Measurements from ENCODE around the gene ME3. TPM values are rescaled to one million over a fixed set of nuclear protein-coding genes. Genes with fewer than 3 reads are reported as not detected.

Gene ME3
- total and polyA plus RNA-seq, 2 experiments from 2014 or later: 7.5 to 10.9 TPM

DNA sequence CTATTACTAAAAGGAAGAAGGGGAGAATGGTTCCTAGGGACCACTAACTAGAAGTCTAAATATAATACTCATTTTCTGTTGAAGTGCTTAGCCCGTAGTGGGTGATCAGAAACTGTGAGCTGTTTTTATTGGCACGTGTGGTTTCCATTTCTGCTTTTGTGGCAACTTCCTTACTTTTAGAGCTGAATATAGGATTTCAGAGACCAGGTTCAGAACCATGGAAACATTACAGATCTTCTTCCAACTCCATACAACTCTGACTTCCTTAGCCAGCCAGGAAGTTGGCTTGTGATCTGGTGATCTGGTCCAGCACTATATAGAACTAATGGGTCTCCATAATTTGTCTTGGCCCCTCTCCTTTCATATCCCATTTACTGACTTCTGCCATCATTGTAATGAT, 2.6 kb upstream of the ME3 start:
- in situ Hi-C loops (cut with MboI): no loop called here
- H3K4me2 ChIP-seq (ENCODE audit: unreplicated experiment): no peak overlapping the region
- no peak overlapping the region for H2AFZ ChIP-seq
- no peak overlapping the region for H3K9ac ChIP-seq
- H3K36me3 ChIP-seq (ENCODE audit: low read depth): no peaks in the 10 kb centered on the region
- H3K27me3 ChIP-seq (replicated peaks; ENCODE audit: insufficient read depth): no peaks in the 10 kb centered on the region
- H3F3A ChIP-seq (ENCODE audit: insufficient read depth): no peaks in the 10 kb centered on the region; the same call in 1 of the 2 replicates
- WGBS, 2 experiments (ENCODE audit: low coverage in 1 of 2, low lambda C conversion rate in 2 of 2, missing lambda C conversion rate in 2 of 2): 84 to 85% methylated on average over 2 of the region's 2 CpGs
- H3K79me2 ChIP-seq (ENCODE audit: insufficient read depth): no peaks in the 10 kb centered on the region
- H3K27ac ChIP-seq: no peak overlapping the region
- H3K4me1 ChIP-seq (ENCODE audit: insufficient read depth): peaks cover 11% of the 10 kb centered on the region; the same call in 1 of the 2 replicates
- DNase-seq: no peak
- H3K9me2 ChIP-seq (ENCODE audit: insufficient read depth): no peaks in the 10 kb centered on the region
- TF ChIP-seq EZH2phosphoT487 (IDR thresholded peaks at IDR 0.05; ENCODE audit: insufficient read depth, low read depth): no peak
- no peak for TF ChIP-seq EZH2 (IDR thresholded peaks at IDR 0.05; ENCODE audit: insufficient read depth, poor library complexity, severe bottlenecking)
- no peaks in the 10 kb centered on the region for H4K20me1 ChIP-seq (ENCODE audit: insufficient read depth)
- no peaks in the 10 kb centered on the region for H3K9me3 ChIP-seq (ENCODE audit: low read depth)
- H3K4me3 ChIP-seq: no peak overlapping the region

DNA sequence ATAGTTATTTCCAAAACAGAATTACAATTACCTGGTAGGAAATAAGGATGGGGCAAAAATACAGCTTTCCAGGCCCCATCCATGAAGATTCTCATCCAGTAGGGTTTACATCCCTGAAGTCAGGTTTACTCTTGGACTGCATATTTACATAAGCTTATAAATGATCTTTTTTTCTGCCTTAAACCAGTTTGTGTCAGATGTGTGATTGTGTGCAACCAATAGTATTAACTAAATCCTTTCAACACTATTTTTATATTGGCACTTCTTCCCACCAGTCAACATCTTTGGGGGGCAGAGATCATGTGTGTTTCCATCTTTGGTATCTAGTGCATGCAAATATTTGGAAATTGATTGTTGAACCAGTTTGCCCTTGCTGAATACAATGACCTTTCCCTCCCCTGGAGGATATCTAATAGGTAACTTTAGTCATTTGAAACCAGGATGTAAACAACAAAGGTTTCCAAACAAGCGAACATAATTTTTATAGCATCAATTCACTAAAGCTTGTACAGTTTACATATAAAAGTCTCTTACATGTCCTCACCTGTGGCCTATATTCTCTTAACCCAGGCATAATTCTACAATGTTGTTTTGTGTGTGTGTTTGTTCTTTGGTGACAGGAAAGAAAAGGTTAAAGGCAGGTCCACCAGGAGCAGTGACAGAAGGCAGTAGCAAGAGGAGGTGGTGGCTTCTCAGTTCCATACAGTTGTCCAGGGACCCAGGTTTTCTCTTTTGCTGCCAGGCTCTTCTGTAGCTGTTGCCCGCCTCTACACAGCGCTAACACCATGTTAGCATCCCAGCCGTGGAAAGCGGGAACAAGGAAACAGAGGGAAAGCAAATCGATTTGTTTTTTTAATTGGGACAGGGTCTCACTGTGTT, 1.7 kb upstream of the ME3 start:
- DNase-seq: no peak
- Histone ChIP-seq H3K9ac (no peak overlapping the region), H3K9me2 (ENCODE audit: insufficient read depth) (no peaks in the 10 kb centered on the region), H3F3A (ENCODE audit: insufficient read depth) (no peaks in the 10 kb centered on the region; the same call in 1 of the 2 replicates), H3K4me3 (no peak overlapping the region), H3K79me2 (ENCODE audit: insufficient read depth) (no peaks in the 10 kb centered on the region), H4K20me1 (ENCODE audit: insufficient read depth) (no peaks in the 10 kb centered on the region), H3K4me1 (ENCODE audit: insufficient read depth) (peaks cover 10% of the 10 kb centered on the region; the same call in 1 of the 2 replicates), H3K9me3 (ENCODE audit: low read depth) (no peaks in the 10 kb centered on the region), H3K27me3 (replicated peaks; ENCODE audit: insufficient read depth) (no peaks in the 10 kb centered on the region), H3K27ac (no peak overlapping the region), H3K4me2 (ENCODE audit: unreplicated experiment) (no peak overlapping the region), H2AFZ (no peak overlapping the region), H3K36me3 (ENCODE audit: low read depth) (no peaks in the 10 kb centered on the region)
- no peak for TF ChIP-seq EZH2phosphoT487 (IDR thresholded peaks at IDR 0.05; ENCODE audit: insufficient read depth, low read depth)
- no peak for TF ChIP-seq EZH2 (IDR thresholded peaks at IDR 0.05; ENCODE audit: insufficient read depth, poor library complexity, severe bottlenecking)
- 83 to 86% methylated on average over 6 of the region's 6 CpGs for WGBS, 2 experiments (ENCODE audit: low coverage in 1 of 2, low lambda C conversion rate in 2 of 2, missing lambda C conversion rate in 2 of 2)
- in situ Hi-C loops (cut with MboI): no loop called here

DNA sequence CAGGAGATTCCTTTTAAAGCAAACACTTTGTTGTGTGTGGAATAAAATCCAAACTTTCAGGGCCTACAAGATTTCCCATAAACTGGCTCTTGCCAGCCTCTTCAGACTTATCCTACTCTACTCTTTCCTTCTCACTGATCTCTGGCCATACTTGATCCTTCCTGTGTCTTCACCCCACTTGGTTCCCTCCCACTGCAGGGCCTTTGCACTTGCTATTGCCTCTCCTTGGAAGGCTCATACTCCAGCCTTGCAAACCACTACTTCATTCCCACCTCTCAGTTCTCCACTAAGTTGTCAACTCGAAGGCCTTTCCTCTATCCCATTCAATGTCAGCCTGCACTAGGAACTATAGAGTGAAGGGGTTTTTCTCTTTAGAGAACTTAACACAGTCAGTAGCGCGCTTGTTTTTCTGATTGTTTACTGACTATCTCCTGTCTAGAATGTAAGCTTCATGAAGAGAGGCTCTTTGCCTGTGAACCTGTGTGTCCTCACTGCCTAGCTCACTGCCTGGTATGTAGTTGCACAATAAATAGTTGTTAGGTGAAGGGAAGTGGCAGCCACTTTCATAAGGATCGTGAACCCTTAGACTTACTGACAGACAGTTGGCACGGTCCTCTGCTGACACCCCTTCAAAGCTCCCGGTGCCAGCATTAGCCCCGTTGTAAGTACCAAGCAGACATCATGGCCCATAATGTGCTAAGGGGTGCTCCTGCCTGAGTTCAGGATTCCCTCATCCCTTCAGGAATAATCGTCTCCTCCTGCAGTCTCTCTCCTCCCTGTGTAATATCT, 833 bp upstream of the ME3 start:
- in situ Hi-C loops (cut with MboI): no loop called here
- no peaks in the 10 kb centered on the region for H3K9me3 ChIP-seq (ENCODE audit: low read depth)
- H3K4me2 ChIP-seq (ENCODE audit: unreplicated experiment): no peak overlapping the region
- TF ChIP-seq EZH2 (IDR thresholded peaks at IDR 0.05; ENCODE audit: insufficient read depth, poor library complexity, severe bottlenecking) (no peak), EZH2phosphoT487 (IDR thresholded peaks at IDR 0.05; ENCODE audit: insufficient read depth, low read depth) (no peak)
- no peaks in the 10 kb centered on the region for H3K27me3 ChIP-seq (replicated peaks; ENCODE audit: insufficient read depth)
- 79 to 88% methylated on average over 7 to 8 of the region's 8 CpGs for WGBS, 2 experiments (ENCODE audit: low coverage in 1 of 2, low lambda C conversion rate in 2 of 2, missing lambda C conversion rate in 2 of 2)
- H2AFZ ChIP-seq: no peak overlapping the region
- H3K4me3 ChIP-seq: no peak overlapping the region
- no peak for DNase-seq
- no peaks in the 10 kb centered on the region for H3F3A ChIP-seq (ENCODE audit: insufficient read depth)
- H3K27ac ChIP-seq: no peak overlapping the region
- H3K9ac ChIP-seq: no peak overlapping the region
- H3K79me2 ChIP-seq (ENCODE audit: insufficient read depth): no peaks in the 10 kb centered on the region
- H3K9me2 ChIP-seq (ENCODE audit: insufficient read depth): no peaks in the 10 kb centered on the region
- peaks cover 5% of the 10 kb centered on the region; the same call in 1 of the 2 replicates for H3K4me1 ChIP-seq (ENCODE audit: insufficient read depth)
- H3K36me3 ChIP-seq (ENCODE audit: low read depth): no peaks in the 10 kb centered on the region
- H4K20me1 ChIP-seq (ENCODE audit: insufficient read depth): no peaks in the 10 kb centered on the region

DNA sequence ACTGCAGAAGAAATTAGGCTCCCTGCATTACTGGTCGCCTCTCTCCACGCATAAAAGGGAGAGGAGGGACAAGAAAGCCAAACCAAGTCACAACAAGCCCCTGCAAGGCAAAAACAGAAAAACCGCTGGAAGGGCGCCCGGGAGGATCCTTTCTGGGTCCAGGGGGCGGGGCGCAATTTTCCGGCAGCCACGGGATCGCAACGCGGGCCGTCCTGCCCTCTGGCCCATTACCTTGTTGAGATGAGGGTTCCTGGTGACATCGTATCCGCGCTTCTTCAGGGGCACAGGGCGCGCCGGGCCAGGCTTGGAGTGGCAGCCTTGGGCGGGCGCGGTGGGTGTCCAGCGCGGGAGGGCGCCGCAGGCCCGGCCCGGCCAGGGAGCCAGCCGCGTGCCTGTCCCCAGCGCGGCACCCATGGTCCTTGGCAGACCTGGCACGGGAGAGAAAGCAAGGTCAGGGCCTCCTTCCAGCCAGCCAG, 847 bp downstream of the ME3 start:
- WGBS, 2 experiments (ENCODE audit: low coverage in 1 of 2, low lambda C conversion rate in 2 of 2, missing lambda C conversion rate in 2 of 2): 2 to 3% methylated on average over 22 to 30 of the region's 33 CpGs
- in situ Hi-C loops (cut with MboI): no loop called here
- H3K9me2 ChIP-seq (ENCODE audit: insufficient read depth): no peaks in the 10 kb centered on the region

More for the DNA sequence above, 847 bp downstream of the ME3 start:
- Histone ChIP-seq H3K4me3 (peak overlapping the region; percentile 78), H3K4me2 (ENCODE audit: unreplicated experiment) (peak overlapping the region; percentile 60), H3K27me3 (replicated peaks; ENCODE audit: insufficient read depth) (no peaks in the 10 kb centered on the region), H3K79me2 (ENCODE audit: insufficient read depth) (no peaks in the 10 kb centered on the region), H3K9ac (peak overlapping the region; percentile 76), H2AFZ (peak overlapping the region; percentile 84), H3K27ac (no peak overlapping the region), H3K4me1 (ENCODE audit: insufficient read depth) (peaks cover 5% of the 10 kb centered on the region; the same call in 1 of the 2 replicates), H3K9me3 (ENCODE audit: low read depth) (no peaks in the 10 kb centered on the region), H3K36me3 (ENCODE audit: low read depth) (no peaks in the 10 kb centered on the region), H4K20me1 (ENCODE audit: insufficient read depth) (no peaks in the 10 kb centered on the region), H3F3A (ENCODE audit: insufficient read depth) (no peaks in the 10 kb centered on the region)
- TF ChIP-seq EZH2phosphoT487 (IDR thresholded peaks at IDR 0.05; ENCODE audit: insufficient read depth, low read depth) (no peak), EZH2 (IDR thresholded peaks at IDR 0.05; ENCODE audit: insufficient read depth, poor library complexity, severe bottlenecking) (no peak)
- peak; percentile 55 for DNase-seq

Measured in GM23248 (cell line).